HL-60 (cell line): ENCODE results near the gene ZNF594.

Experiments
- DNase-seq, 2 experiments: peaks; one replicate each; pipeline ENCODE4 v3.0.0-alpha.2; 2010 to 2020; ENCODE audit warnings: low read depth in 1 of 2, low spot score in 1 of 2
- H3K27ac ChIP-seq: fragments of 250-450 bp; sonication (Bioruptor Pico); replicated peaks from 2 replicates; pipeline ENCODE4 v1.5.1; 2020; ENCODE audit warnings: mild to moderate bottlenecking, moderate library complexity
- H3K27me3 ChIP-seq: fragments of 250-450 bp; sonication (Bioruptor Pico); 2 replicates; pipeline ENCODE4 v1.5.1; 2021; ENCODE audit warnings: mild to moderate bottlenecking, moderate library complexity; ENCODE audit not compliant: insufficient read depth, poor library complexity, severe bottlenecking
- H3K4me3 ChIP-seq: replicated peaks from 2 replicates; pipeline ENCODE4 v1.5.1; 2011; ENCODE audit warnings: mild to moderate bottlenecking, control low read depth, low read length; ENCODE audit not compliant: insufficient read depth
- GABPA ChIP-seq: IDR thresholded peaks from 2 replicates; pipeline ENCODE4 v1.6.1; 2012; ENCODE audit warnings: low read depth
- POLR2AphosphoS5 ChIP-seq: IDR thresholded peaks from 2 replicates; pipeline ENCODE4 v1.6.1; 2012; ENCODE audit warnings: low read depth
- SPI1 ChIP-seq: IDR thresholded peaks from 2 replicates; pipeline ENCODE4 v1.6.1; 2012; ENCODE audit warnings: low read depth, mild to moderate bottlenecking, borderline replicate concordance
- TF ChIP-seq, protein P1 (sequence below): IDR thresholded peaks from 2 replicates; pipeline ENCODE4 v1.6.1; 2012; ENCODE audit warnings: low read depth; ENCODE audit not compliant: insufficient replicate concordance
- TF ChIP-seq, protein P2 (sequence below): IDR thresholded peaks from one replicate; pipeline ENCODE4 v1.5.1; 2011; ENCODE audit warnings: low read length, control low read depth, inconsistent platforms; ENCODE audit not compliant: insufficient read depth

The ZNF594 gene

DNA sequence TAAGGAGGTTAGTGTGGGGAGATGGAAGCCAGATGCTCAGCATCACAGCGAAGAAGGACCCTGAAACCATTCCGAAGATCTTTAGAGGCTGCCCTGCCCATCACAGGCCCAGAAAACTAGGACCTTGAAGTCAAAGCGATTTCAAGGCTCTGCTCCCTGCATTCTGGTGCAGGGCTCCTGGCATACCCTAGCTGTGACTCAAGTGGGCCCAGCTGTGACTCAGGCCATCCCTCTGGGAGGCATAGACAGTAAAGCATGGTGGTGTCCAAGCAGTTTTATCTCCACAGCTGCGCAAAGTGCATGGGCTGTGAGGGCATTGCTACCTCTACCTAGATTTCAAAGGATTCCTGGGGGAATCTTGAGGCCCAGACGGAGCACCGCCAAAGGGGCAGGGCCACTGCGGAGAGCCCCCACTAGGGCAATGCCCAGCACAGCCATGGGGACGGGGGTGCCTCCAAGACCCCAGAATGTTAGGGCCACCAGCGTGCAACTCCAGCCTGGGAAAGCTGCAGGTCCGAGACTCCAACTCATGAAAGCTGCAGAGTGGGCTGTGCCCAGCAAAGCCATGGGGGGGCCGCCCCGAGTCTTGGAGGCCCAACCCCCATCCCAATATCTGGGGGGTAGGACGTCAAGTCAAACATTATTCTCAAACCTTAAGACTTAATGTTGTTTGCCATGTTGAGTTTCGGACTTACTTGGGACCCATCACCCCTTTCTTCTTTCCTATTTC is 11.7 kb upstream of the ZNF594 start:
- DNase-seq: no peak
- Histone ChIP-seq H3K4me3 (no peak overlapping the region), H3K27me3 (no peaks in the 10 kb centered on the region), H3K27ac (no peak overlapping the region)
- TF ChIP-seq, protein P1, sequence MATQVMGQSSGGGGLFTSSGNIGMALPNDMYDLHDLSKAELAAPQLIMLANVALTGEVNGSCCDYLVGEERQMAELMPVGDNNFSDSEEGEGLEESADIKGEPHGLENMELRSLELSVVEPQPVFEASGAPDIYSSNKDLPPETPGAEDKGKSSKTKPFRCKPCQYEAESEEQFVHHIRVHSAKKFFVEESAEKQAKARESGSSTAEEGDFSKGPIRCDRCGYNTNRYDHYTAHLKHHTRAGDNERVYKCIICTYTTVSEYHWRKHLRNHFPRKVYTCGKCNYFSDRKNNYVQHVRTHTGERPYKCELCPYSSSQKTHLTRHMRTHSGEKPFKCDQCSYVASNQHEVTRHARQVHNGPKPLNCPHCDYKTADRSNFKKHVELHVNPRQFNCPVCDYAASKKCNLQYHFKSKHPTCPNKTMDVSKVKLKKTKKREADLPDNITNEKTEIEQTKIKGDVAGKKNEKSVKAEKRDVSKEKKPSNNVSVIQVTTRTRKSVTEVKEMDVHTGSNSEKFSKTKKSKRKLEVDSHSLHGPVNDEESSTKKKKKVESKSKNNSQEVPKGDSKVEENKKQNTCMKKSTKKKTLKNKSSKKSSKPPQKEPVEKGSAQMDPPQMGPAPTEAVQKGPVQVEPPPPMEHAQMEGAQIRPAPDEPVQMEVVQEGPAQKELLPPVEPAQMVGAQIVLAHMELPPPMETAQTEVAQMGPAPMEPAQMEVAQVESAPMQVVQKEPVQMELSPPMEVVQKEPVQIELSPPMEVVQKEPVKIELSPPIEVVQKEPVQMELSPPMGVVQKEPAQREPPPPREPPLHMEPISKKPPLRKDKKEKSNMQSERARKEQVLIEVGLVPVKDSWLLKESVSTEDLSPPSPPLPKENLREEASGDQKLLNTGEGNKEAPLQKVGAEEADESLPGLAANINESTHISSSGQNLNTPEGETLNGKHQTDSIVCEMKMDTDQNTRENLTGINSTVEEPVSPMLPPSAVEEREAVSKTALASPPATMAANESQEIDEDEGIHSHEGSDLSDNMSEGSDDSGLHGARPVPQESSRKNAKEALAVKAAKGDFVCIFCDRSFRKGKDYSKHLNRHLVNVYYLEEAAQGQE: no peak
- no peak for TF ChIP-seq POLR2AphosphoS5
- TF ChIP-seq, protein P2, sequence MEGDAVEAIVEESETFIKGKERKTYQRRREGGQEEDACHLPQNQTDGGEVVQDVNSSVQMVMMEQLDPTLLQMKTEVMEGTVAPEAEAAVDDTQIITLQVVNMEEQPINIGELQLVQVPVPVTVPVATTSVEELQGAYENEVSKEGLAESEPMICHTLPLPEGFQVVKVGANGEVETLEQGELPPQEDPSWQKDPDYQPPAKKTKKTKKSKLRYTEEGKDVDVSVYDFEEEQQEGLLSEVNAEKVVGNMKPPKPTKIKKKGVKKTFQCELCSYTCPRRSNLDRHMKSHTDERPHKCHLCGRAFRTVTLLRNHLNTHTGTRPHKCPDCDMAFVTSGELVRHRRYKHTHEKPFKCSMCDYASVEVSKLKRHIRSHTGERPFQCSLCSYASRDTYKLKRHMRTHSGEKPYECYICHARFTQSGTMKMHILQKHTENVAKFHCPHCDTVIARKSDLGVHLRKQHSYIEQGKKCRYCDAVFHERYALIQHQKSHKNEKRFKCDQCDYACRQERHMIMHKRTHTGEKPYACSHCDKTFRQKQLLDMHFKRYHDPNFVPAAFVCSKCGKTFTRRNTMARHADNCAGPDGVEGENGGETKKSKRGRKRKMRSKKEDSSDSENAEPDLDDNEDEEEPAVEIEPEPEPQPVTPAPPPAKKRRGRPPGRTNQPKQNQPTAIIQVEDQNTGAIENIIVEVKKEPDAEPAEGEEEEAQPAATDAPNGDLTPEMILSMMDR: no peak
- TF ChIP-seq GABPA: no peak
- TF ChIP-seq SPI1: no peak

DNA sequence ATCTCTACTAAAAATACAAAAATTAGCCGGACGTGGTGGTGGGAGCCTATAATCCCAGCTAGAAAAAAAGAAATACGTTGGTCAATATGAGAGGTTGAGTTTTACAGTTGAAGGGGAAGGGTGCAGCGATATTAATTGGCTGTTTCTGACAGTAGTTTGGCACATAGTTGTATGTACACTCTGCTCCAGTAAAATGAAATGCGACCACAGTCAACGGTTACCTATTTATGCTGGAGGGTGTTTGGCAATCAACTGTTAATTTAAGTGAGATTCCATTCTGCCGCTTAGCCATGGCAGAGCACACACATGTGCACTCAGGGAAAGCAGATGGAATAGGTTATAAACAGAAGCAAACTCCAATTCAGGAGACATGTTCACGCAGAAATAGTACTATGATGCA is 9.3 kb upstream of the ZNF594 start:
- DNase-seq: no peak
- TF ChIP-seq, protein P1: no peak
- TF ChIP-seq POLR2AphosphoS5: no peak
- TF ChIP-seq SPI1: no peak
- TF ChIP-seq, protein P2: no peak
- TF ChIP-seq GABPA: no peak
- H3K27ac ChIP-seq: no peak overlapping the region
- no peak overlapping the region for H3K4me3 ChIP-seq
- no peaks in the 10 kb centered on the region for H3K27me3 ChIP-seq

DNA sequence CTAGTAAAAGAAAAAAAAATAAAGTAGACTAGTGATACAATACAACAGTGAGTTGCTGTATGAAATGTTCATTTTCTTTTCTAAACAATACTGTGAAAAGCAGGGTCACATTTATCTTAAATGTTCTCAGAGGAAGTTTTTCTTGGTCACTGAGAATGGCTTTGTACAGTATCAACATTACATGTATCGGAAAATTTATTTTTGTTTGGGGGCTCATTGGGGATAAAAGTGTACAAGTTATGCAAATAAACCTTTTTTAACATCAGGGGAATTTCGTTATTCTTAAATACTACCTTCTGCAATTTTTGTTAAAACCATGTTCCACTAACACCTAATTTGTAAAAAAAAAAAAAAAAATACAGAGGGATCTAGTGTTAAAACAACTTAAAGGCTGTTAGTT is 8.7 kb upstream of the ZNF594 start:
- no peak overlapping the region for H3K27ac ChIP-seq

More for the DNA sequence above, 8.7 kb upstream of the ZNF594 start:
- TF ChIP-seq, protein P1: no peak
- TF ChIP-seq GABPA (no peak), SPI1 (no peak), POLR2AphosphoS5 (no peak)
- TF ChIP-seq, protein P2: no peak
- H3K4me3 ChIP-seq: no peak overlapping the region
- no peak for DNase-seq
- H3K27me3 ChIP-seq: no peaks in the 10 kb centered on the region
